Measurements from ENCODE around the gene ZNF488.
A peak's percentile ranks its signal among the peaks of the same experiment; 100 is the strongest.

The ZNF488 gene

DNA sequence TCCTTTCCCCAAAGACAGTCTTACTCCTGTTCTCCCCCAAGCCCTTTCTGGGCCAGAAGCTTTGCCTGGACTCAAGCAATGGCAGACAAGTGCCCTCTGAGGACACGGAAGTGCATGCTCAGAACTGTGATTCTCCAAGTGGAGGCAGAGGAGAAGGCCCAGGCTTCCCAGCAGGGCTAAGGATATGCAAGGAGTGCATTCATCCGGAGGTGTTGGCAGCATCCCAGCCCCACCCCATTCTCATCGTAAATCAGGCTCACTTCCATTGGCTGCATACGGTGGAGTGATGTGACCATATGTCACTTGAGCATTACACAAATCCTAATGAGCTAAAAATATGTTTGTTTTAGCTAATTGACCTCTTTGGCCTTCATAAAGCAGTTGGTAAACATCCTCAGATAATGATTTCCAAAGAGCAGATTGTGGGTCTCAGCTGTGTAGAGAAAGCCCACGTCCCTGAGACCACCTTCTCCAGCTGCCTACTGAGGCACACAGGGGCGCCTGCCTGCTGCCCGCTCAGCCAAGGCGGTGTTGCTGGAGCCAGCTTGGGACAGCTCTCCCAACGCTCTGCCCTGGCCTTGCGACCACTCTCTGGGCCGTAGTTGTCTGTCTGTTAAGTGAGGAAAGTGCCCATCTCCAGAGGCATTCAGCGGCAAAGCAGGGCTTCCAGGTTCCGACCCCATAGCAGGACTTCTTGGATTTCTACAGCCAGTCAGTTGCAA, 37.4 kb downstream of the ZNF488 start:
- Mint-ChIP-seq H3K4me3 (no peak overlapping the region), H3K4me1 (ENCODE audit: low read depth) (no peaks in the 10 kb centered on the region), H3K27me3 (no peaks in the 10 kb centered on the region), H3K36me3 (ENCODE audit: low read depth) (no peaks in the 10 kb centered on the region), H3K27ac (no peak overlapping the region), H3K9me3 (no peaks in the 10 kb centered on the region)
- no peak for DNase-seq

GRCh38 chr10:47344996-47345870, 38.9 kb downstream of the ZNF488 start:
- no peaks in the 10 kb centered on the region for H3K4me1 Mint-ChIP-seq (ENCODE audit: low read depth)
- H3K27ac Mint-ChIP-seq: no peak overlapping the region
- no peaks in the 10 kb centered on the region for H3K9me3 Mint-ChIP-seq
- peaks cover 7% of the 10 kb centered on the region for H3K27me3 Mint-ChIP-seq
- H3K4me3 Mint-ChIP-seq: no peak overlapping the region
- no peak for DNase-seq
- H3K36me3 Mint-ChIP-seq (ENCODE audit: low read depth): no peaks in the 10 kb centered on the region

DNA sequence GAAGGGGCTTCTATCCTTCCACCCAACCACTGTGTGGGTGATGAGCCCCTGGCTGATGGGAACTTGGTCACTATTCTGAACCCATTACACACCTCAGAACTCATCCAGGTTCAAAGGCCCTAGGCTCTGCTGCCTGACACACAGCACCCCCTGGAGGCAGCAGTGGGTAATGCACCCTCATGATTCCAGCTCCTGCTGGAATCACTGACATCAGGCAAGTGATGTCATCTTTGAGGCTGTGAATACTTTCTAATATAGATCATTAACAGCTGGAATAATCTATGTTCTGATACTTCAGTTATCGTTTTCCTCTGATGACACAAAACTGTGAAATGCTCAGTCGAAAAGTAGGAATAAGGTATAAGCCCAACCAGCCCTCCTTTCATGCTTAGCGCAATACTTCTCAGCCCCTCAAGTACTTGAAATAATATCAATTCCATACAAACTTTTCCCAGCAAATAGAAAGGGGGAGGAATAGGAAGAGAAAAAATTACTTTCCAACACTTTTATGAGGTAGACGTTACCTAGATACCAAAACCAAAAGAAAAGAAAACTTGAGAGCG, 43.4 kb downstream of the ZNF488 start:
- H3K9me3 Mint-ChIP-seq: no peaks in the 10 kb centered on the region
- peak; percentile 84 for DNase-seq
- peaks cover 23% of the 10 kb centered on the region for H3K27me3 Mint-ChIP-seq
- no peaks in the 10 kb centered on the region for H3K4me1 Mint-ChIP-seq (ENCODE audit: low read depth)
- H3K27ac Mint-ChIP-seq: no peak overlapping the region
- H3K36me3 Mint-ChIP-seq (ENCODE audit: low read depth): no peaks in the 10 kb centered on the region
- H3K4me3 Mint-ChIP-seq: no peak overlapping the region

DNA sequence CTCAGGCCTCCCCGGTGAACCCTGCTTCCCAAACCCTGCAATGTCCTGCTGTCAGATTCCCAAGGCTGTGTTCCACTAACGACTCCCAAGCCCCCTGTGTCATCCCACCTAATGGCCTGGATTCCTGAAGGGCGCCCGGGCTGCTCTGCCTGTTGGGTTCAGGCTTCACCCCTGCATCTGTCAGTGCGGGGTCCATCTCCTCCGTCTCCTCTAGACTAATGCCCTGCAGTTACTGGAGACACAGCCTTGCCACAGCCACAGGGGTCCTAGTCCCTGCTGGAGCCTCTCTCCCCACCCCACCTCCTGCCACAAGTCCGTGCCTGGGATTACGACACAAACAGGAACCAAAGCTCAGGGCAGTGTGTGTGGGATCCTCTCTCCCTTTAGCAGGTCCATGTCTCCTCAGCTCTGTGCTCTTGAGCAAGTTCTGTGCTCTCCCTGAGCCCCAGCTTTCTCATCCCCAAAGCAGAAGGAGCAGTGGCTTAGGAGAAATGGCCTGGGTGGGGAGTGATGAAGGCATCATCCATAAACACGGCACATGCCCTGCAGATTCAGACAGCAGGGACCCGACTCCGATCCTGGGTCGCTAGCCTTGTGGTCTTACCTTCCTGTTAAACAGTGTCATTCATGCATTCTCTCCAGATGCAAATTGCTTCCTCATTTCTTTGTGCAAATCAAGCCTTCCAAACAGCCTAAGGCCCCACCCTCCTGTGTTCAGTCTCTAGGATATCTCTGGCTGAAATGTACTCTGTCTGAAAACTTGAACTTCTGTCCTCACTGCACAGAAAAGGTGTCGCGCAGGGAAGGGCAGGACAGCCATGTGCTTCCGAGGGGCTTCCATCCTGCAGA, 44.1 kb downstream of the ZNF488 start:
- H3K4me1 Mint-ChIP-seq (ENCODE audit: low read depth): no peaks in the 10 kb centered on the region
- H3K27ac Mint-ChIP-seq: no peak overlapping the region

DNA sequence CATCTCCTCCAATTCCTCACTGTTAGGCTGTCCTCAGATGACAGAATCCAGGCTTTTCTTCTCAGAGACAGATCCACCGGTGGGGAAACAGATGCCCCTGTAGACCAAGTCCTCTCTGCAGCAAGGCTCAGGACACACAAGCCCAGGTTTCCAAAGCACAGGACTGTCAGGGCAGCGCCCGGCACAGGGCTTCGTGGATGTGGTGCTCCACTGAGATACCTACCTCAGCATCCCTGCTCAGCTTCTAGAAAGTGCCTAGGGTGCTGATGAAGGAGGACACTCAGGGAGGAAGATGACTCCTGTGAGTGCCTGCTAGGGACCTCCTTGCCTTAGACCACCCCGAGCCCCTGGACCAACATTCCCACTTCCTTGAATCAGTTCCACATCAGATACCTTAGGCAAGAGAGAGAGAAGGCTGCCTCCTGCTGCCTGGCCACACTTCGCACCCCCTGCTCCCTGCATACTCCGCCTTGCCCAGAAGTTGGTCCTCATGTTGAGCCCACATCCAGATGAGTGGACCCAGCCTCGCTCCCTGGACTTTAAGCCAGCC, 44.8 kb downstream of the ZNF488 start:
- H3K36me3 Mint-ChIP-seq (ENCODE audit: low read depth): no peaks in the 10 kb centered on the region
- DNase-seq: no peak
- peaks cover 23% of the 10 kb centered on the region for H3K27me3 Mint-ChIP-seq
- no peak overlapping the region for H3K27ac Mint-ChIP-seq
- H3K4me3 Mint-ChIP-seq: no peak overlapping the region
- H3K4me1 Mint-ChIP-seq (ENCODE audit: low read depth): no peaks in the 10 kb centered on the region
- H3K9me3 Mint-ChIP-seq: no peaks in the 10 kb centered on the region

More for the DNA sequence above, 44.1 kb downstream of the ZNF488 start:
- Mint-ChIP-seq H3K4me3 (no peak overlapping the region), H3K36me3 (ENCODE audit: low read depth) (no peaks in the 10 kb centered on the region), H3K9me3 (no peaks in the 10 kb centered on the region), H3K27me3 (peaks cover 23% of the 10 kb centered on the region)
- no peak for DNase-seq

DNA sequence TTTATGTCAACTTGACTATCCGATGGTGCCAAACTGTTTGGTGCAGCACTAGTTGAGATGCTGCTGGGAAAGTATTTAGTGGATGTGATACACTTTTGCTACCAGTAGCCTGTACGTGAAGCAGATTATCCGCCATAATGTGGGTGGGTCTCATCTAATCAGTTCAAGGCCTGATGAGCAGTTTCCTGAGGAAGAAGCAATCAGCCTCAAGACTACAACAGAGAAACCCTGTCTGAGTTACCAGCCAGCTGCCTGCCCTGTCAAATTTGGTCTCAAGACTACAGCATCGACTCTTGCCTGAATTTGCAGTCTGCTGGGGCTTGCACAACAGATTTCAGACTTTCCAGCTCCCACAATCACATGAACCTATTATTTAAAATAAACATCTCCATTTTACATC, 46.8 kb downstream of the ZNF488 start:
- no peak for DNase-seq

GRCh38 chr10:47336387-47337134, 47.5 kb downstream of the ZNF488 start:
- H3K27ac Mint-ChIP-seq: no peak overlapping the region
- no peak for DNase-seq

More for the DNA sequence above, 46.8 kb downstream of the ZNF488 start:
- Mint-ChIP-seq H3K9me3 (no peaks in the 10 kb centered on the region), H3K36me3 (ENCODE audit: low read depth) (no peaks in the 10 kb centered on the region), H3K4me3 (no peak overlapping the region), H3K4me1 (ENCODE audit: low read depth) (no peaks in the 10 kb centered on the region), H3K27ac (no peak overlapping the region), H3K27me3 (peaks cover 25% of the 10 kb centered on the region)

GRCh38 chr10:47335906-47336305, 48.2 kb downstream of the ZNF488 start:
- peaks cover 24% of the 10 kb centered on the region for H3K27me3 Mint-ChIP-seq
- no peaks in the 10 kb centered on the region for H3K36me3 Mint-ChIP-seq (ENCODE audit: low read depth)
- no peak overlapping the region for H3K4me3 Mint-ChIP-seq
- H3K27ac Mint-ChIP-seq: no peak overlapping the region
- H3K9me3 Mint-ChIP-seq: no peaks in the 10 kb centered on the region
- H3K4me1 Mint-ChIP-seq (ENCODE audit: low read depth): no peaks in the 10 kb centered on the region
- no peak for DNase-seq

More at GRCh38 chr10:47336387-47337134, 47.5 kb downstream of the ZNF488 start:
- Mint-ChIP-seq H3K9me3 (no peaks in the 10 kb centered on the region), H3K4me1 (ENCODE audit: low read depth) (no peaks in the 10 kb centered on the region), H3K4me3 (no peak overlapping the region), H3K27me3 (peaks cover 25% of the 10 kb centered on the region), H3K36me3 (ENCODE audit: low read depth) (no peaks in the 10 kb centered on the region)

DNA sequence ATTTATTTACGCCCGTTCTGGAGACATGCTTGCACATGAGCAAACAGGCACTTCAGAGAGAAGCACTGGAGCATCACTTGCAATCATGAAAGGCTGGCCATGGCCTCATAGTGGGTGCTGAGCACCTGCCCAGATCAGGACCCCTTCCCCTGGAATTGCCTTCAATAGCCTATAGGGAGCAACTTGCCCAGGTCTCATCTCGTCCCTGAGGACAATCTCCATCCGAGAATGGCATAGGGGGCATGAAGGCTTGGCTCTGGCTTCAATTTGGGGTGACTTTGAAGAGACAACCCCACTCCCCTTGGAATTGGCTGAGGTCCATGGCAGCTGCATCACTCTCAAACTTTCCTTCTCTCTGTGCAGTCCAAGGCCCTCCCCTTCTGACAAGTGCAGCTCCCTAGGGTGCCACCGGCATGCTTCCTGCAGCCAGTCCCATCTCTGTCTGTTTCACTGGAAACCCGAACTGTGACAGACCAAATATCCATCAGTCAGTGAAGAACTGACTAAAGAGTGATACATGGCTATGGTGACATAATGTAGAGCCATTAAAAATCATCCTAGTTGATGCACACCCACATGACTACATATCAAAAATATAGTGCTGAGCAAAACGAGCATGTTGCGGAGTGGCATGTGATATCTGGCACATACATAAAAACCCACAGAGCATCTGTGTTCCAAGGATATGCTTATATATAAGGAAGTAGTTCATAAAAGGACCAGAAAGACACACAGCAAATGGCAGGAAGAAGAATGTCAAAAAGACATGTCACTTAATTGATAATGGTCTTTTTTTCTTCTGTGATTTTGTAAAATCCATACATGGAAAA, 49.4 kb downstream of the ZNF488 start:
- Mint-ChIP-seq H3K27ac (no peak overlapping the region), H3K27me3 (peaks cover 12% of the 10 kb centered on the region), H3K4me3 (no peak overlapping the region), H3K36me3 (ENCODE audit: low read depth) (no peaks in the 10 kb centered on the region), H3K4me1 (ENCODE audit: low read depth) (no peaks in the 10 kb centered on the region), H3K9me3 (no peaks in the 10 kb centered on the region)
- DNase-seq: no peak

GRCh38 chr10:47333532-47333931, 50.6 kb downstream of the ZNF488 start:
- Mint-ChIP-seq H3K36me3 (ENCODE audit: low read depth) (no peaks in the 10 kb centered on the region), H3K27me3 (peaks cover 6% of the 10 kb centered on the region), H3K9me3 (no peaks in the 10 kb centered on the region), H3K4me3 (no peak overlapping the region), H3K4me1 (ENCODE audit: low read depth) (no peaks in the 10 kb centered on the region), H3K27ac (no peak overlapping the region)
- no peak for DNase-seq

DNA sequence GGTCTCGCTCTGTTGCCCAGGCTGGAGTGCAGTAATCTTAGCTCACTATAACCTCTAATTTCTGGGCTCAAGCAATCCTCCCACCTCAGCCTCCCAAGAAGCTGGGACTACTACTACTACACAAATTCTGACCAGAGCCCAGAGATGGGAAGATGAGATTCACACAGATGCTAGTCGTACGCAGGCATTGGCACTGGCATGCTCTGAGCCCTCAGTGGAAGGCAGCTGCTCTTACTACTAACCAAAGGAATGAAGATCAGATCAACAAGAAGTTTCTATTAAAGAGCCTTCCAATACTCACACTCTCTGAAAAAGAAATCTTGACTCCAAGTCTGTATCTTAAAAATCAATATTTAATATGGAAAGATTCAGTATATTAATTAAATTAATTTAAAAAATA, 51.1 kb downstream of the ZNF488 start:
- Mint-ChIP-seq H3K4me1 (ENCODE audit: low read depth) (no peaks in the 10 kb centered on the region), H3K4me3 (no peak overlapping the region), H3K27ac (no peak overlapping the region), H3K27me3 (peaks cover 2% of the 10 kb centered on the region), H3K36me3 (ENCODE audit: low read depth) (no peaks in the 10 kb centered on the region), H3K9me3 (no peaks in the 10 kb centered on the region)
- DNase-seq: no peak

DNA sequence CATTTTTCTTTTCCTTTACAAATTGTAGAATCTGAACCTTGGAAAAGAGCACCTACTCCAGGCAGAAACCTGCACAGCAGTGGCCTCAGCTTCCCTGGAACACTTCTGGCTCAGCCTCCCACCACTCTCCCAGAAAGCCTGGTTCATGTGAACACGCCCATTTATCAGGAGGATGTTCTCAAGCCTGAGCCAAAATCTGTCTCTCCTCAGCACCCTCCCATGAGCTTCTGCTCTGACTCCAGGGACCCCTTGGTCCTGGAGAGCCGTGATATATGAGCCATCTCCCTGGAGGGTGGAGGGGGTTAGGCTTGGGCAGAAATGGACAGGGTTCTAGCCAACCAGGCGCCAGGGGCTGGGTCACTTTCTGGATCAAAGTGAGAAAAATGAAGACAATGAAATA, 51.7 kb downstream of the ZNF488 start:
- Mint-ChIP-seq H3K9me3 (no peaks in the 10 kb centered on the region), H3K36me3 (ENCODE audit: low read depth) (no peaks in the 10 kb centered on the region), H3K27ac (no peak overlapping the region)

DNA sequence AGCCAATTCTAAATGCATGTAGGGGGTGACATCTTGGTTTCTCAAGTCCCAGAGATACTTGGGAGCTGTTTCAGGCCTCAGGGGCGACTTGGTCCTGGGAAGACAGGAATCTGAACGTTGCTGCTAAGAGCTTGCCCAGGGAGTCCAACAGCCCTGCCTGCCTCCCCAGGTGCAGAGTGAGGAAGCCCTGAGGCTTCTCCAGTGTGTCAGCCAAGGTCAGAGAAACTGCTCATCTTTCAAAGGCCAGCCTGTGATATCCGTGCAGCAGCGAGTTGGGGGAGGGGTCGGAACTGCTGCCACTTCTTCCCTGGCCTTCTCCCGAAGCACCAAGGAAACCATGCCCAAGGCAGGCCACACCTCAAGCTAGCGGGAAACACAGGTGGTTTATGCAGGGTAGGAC, 52.1 kb downstream of the ZNF488 start:
- H3K4me3 Mint-ChIP-seq: no peak overlapping the region

More for the DNA sequence above, 51.7 kb downstream of the ZNF488 start:
- DNase-seq: no peak
- no peak overlapping the region for H3K4me3 Mint-ChIP-seq
- peaks cover 2% of the 10 kb centered on the region for H3K27me3 Mint-ChIP-seq
- H3K4me1 Mint-ChIP-seq (ENCODE audit: low read depth): no peaks in the 10 kb centered on the region

More for the DNA sequence above, 52.1 kb downstream of the ZNF488 start:
- no peaks in the 10 kb centered on the region for H3K4me1 Mint-ChIP-seq (ENCODE audit: low read depth)
- no peak overlapping the region for H3K27ac Mint-ChIP-seq
- no peaks in the 10 kb centered on the region for H3K36me3 Mint-ChIP-seq (ENCODE audit: low read depth)
- DNase-seq: no peak
- H3K27me3 Mint-ChIP-seq: peaks cover 2% of the 10 kb centered on the region
- no peaks in the 10 kb centered on the region for H3K9me3 Mint-ChIP-seq

Measured in activated T-cell treated with anti-CD3 and anti-CD28 coated beads, Interleukin-2, amount 50 U/mL, for 24 hours (primary cell).